IPS-18c (cell line): Measurements from ENCODE around the gene ZNF275.
A peak's percentile ranks its signal among the peaks of the same experiment; 100 is the strongest.
"Not testable (repeated sequence)": the region's sequence is repeated elsewhere in the genome, so short reads cannot be mapped to it uniquely, and the experiment has no call there.

Source experiments
- H3K4me3 ChIP-seq: 2 replicates; pipeline ENCODE4 v1.7.0; 2013; ENCODE audit warnings: low read depth, mild to moderate bottlenecking, low read length, moderate library complexity; ENCODE audit not compliant: insufficient read depth
- H3K9me3 ChIP-seq: one replicate; pipeline ENCODE4 v1.6.1; 2013; ENCODE audit warnings: mild to moderate bottlenecking, low read length, moderate library complexity; ENCODE audit not compliant: control insufficient read depth, insufficient read depth

ZNF275 gene

GRCh38 chrX:153333821-153334653, at the start of gene ZNF275:
TSS of gene ZNF275 (plus strand) at chrX:153334153. CDS start at chrX:153336680, 2,527 bp downstream.
- Histone ChIP-seq H3K9me3 (peaks cover 2% of the 10 kb centered on the region), H3K4me3 (peak within 1 kb of the TSS; percentile 60)

GRCh38 chrX:153285678-153286077, 48.3 kb upstream of the ZNF275 start:
- H3K4me3 ChIP-seq, H3K9me3 ChIP-seq: not testable (repeated sequence)

- not testable (repeated sequence) for H3K9me3 ChIP-seq, H3K4me3 ChIP-seq
These were observed 45.1 kb upstream of the ZNF275 start for GRCh38 chrX:153288807-153289206.

- H3K4me3 ChIP-seq, result not testable (repeated sequence)
These were observed 40.4 kb upstream of the ZNF275 start for GRCh38 chrX:153293485-153294071.

GRCh38 chrX:153297376-153297775, 36.6 kb upstream of the ZNF275 start:
- Histone ChIP-seq H3K4me3 (no peak overlapping the region), H3K9me3 (peaks cover 2% of the 10 kb centered on the region)

More at GRCh38 chrX:153293485-153294071, 40.4 kb upstream of the ZNF275 start:
- H3K9me3 ChIP-seq, result not testable (repeated sequence)

- Histone ChIP-seq H3K4me3 (no peak overlapping the region), H3K9me3 (peaks cover 5% of the 10 kb centered on the region)
These were observed 34.1 kb upstream of the ZNF275 start for GRCh38 chrX:153299855-153300254.

- no peak overlapping the region for H3K4me3 ChIP-seq
- H3K9me3 ChIP-seq, result peaks cover 16% of the 10 kb centered on the region
These were observed 32.2 kb upstream of the ZNF275 start for GRCh38 chrX:153301746-153302145.

- Histone ChIP-seq H3K4me3 (no peak overlapping the region), H3K9me3 (peaks cover 17% of the 10 kb centered on the region)
These were observed 31.2 kb upstream of the ZNF275 start for GRCh38 chrX:153302796-153303195.

GRCh38 chrX:153303276-153304262, 30.4 kb upstream of the ZNF275 start:
- no peak overlapping the region for H3K4me3 ChIP-seq

GRCh38 chrX:153304988-153305736, 28.8 kb upstream of the ZNF275 start:
- Histone ChIP-seq H3K4me3 (no peak overlapping the region), H3K9me3 (peaks cover 15% of the 10 kb centered on the region)

More at GRCh38 chrX:153303276-153304262, 30.4 kb upstream of the ZNF275 start:
- peaks cover 17% of the 10 kb centered on the region for H3K9me3 ChIP-seq

- no peak overlapping the region for H3K4me3 ChIP-seq
- H3K9me3 ChIP-seq, result peaks cover 21% of the 10 kb centered on the region
These were observed 28.0 kb upstream of the ZNF275 start for GRCh38 chrX:153305972-153306371.

- Histone ChIP-seq H3K9me3 (peaks cover 22% of the 10 kb centered on the region), H3K4me3 (no peak overlapping the region)
These were observed 27.3 kb upstream of the ZNF275 start for GRCh38 chrX:153306527-153307115.

- Histone ChIP-seq H3K4me3 (no peak overlapping the region), H3K9me3 (peaks cover 22% of the 10 kb centered on the region)
These were observed 26.4 kb upstream of the ZNF275 start for GRCh38 chrX:153307276-153308178.

- no peak overlapping the region for H3K4me3 ChIP-seq
- H3K9me3 ChIP-seq, result peaks cover 14% of the 10 kb centered on the region
These were observed 23.1 kb upstream of the ZNF275 start for GRCh38 chrX:153310901-153311300.

GRCh38 chrX:153312041-153312440, 21.9 kb upstream of the ZNF275 start:
- H3K9me3 ChIP-seq, result peaks cover 7% of the 10 kb centered on the region
- no peak overlapping the region for H3K4me3 ChIP-seq
